Ectodermal cell (in vitro differentiated cells): Measurements from ENCODE around the gene GCLC.
"Not testable (repeated sequence)": the region's sequence is repeated elsewhere in the genome, so short reads cannot be mapped to it uniquely, and the experiment has no call there.

ENCODE experiments used
- H3K27ac ChIP-seq: 2 replicates; pipeline ENCODE4 v1.7.0; 2013; ENCODE audit warnings: mild to moderate bottlenecking, low read depth, low read length; ENCODE audit not compliant: insufficient read depth, poor library complexity, severe bottlenecking
- H3K27me3 ChIP-seq: 2 replicates; pipeline ENCODE4 v1.7.0; 2013; ENCODE audit warnings: mild to moderate bottlenecking, low read length; ENCODE audit not compliant: insufficient read depth, control insufficient read depth, poor library complexity, severe bottlenecking
- H3K36me3 ChIP-seq: one replicate; pipeline ENCODE4 v1.7.0; 2013; ENCODE audit warnings: low read length; ENCODE audit not compliant: control insufficient read depth, insufficient read depth
- H3K4me1 ChIP-seq: one replicate; pipeline ENCODE4 v1.7.0; 2013; ENCODE audit warnings: low read length; ENCODE audit not compliant: control insufficient read depth, insufficient read depth
- H3K4me3 ChIP-seq: 2 replicates; pipeline ENCODE4 v1.7.0; 2013; ENCODE audit warnings: low read depth, low read length, control low read depth; ENCODE audit not compliant: insufficient read depth
- H3K9me3 ChIP-seq: 2 replicates; pipeline ENCODE4 v1.7.0; 2013; ENCODE audit warnings: mild to moderate bottlenecking, low read length, moderate library complexity; ENCODE audit not compliant: control insufficient read depth
- WGBS, 2 experiments: methylation state at CpG; one replicate each; pipeline ENCODE4 v1.1.7; 2013; ENCODE audit warnings: missing lambda C conversion rate in 2 of 2; 5-methylcytosine and 5-hydroxymethylcytosine counted together

GCLC gene

GRCh38 chr6:53480774-53481173 lies 64.1 kb downstream of the GCLC start:
- not testable (repeated sequence) for H3K27me3 ChIP-seq, H3K36me3 ChIP-seq, H3K27ac ChIP-seq, H3K9me3 ChIP-seq, H3K4me3 ChIP-seq, H3K4me1 ChIP-seq
- 90 to 91% methylated on average over 3 of the region's 4 CpGs for WGBS, 2 experiments

- H3K27me3 ChIP-seq: no peaks in the 10 kb centered on the region
- no peaks in the 10 kb centered on the region for H3K36me3 ChIP-seq
- H3K27ac ChIP-seq: no peak overlapping the region
- no peak overlapping the region for H3K4me3 ChIP-seq
- WGBS, 2 experiments: 85 to 90% methylated on average over 1 of the region's 1 CpG
- H3K4me1 ChIP-seq: no peaks in the 10 kb centered on the region
- H3K9me3 ChIP-seq: no peaks in the 10 kb centered on the region
These were observed 65.0 kb downstream of the GCLC start for GRCh38 chr6:53479871-53480270.

GRCh38 chr6:53476964-53477363 lies 67.9 kb downstream of the GCLC start:
- Histone ChIP-seq H3K27ac (no peak overlapping the region), H3K4me3 (no peak overlapping the region), H3K4me1 (no peaks in the 10 kb centered on the region), H3K27me3 (no peaks in the 10 kb centered on the region), H3K36me3 (no peaks in the 10 kb centered on the region), H3K9me3 (no peaks in the 10 kb centered on the region)
- WGBS, 2 experiments: 92% methylated on average over 1 of the region's 1 CpG; no CpG with 5 or more reads in 1 of the 2 experiments

GRCh38 chr6:53474010-53474409 lies 70.9 kb downstream of the GCLC start:
- Histone ChIP-seq H3K4me1 (no peaks in the 10 kb centered on the region), H3K9me3 (no peaks in the 10 kb centered on the region), H3K27me3 (no peaks in the 10 kb centered on the region), H3K4me3 (no peak overlapping the region), H3K36me3 (no peaks in the 10 kb centered on the region), H3K27ac (no peak overlapping the region)
- WGBS, 2 experiments: 97% methylated on average over 2 of the region's 2 CpGs

GRCh38 chr6:53469163-53469562 lies 75.7 kb downstream of the GCLC start:
- WGBS, 2 experiments: 100% methylated on average over 1 of the region's 1 CpG
- Histone ChIP-seq H3K27ac (no peak overlapping the region), H3K4me1 (no peaks in the 10 kb centered on the region), H3K27me3 (no peaks in the 10 kb centered on the region), H3K9me3 (no peaks in the 10 kb centered on the region), H3K36me3 (no peaks in the 10 kb centered on the region), H3K4me3 (no peak overlapping the region)

- Histone ChIP-seq H3K9me3 (no peaks in the 10 kb centered on the region), H3K27ac (no peak overlapping the region), H3K36me3 (no peaks in the 10 kb centered on the region), H3K27me3 (no peaks in the 10 kb centered on the region), H3K4me1 (no peaks in the 10 kb centered on the region), H3K4me3 (no peak overlapping the region)
- 75 to 88% methylated on average over 1 of the region's 1 CpG for WGBS, 2 experiments
These were observed 78.6 kb downstream of the GCLC start for GRCh38 chr6:53466257-53466656.

GRCh38 chr6:53465732-53466131 lies 79.2 kb downstream of the GCLC start:
- WGBS, 2 experiments: 90 to 93% methylated on average over 5 of the region's 5 CpGs
- H3K4me3 ChIP-seq: no peak overlapping the region
- no peaks in the 10 kb centered on the region for H3K36me3 ChIP-seq
- no peaks in the 10 kb centered on the region for H3K27me3 ChIP-seq
- H3K4me1 ChIP-seq: no peaks in the 10 kb centered on the region
- H3K9me3 ChIP-seq: no peaks in the 10 kb centered on the region
- no peak overlapping the region for H3K27ac ChIP-seq

- Histone ChIP-seq H3K27me3 (no peaks in the 10 kb centered on the region), H3K4me3 (no peak overlapping the region), H3K4me1 (no peaks in the 10 kb centered on the region), H3K27ac (no peak overlapping the region), H3K36me3 (no peaks in the 10 kb centered on the region), H3K9me3 (no peaks in the 10 kb centered on the region)
- 94 to 96% methylated on average over 7 of the region's 7 CpGs for WGBS, 2 experiments
These were observed 79.9 kb downstream of the GCLC start for GRCh38 chr6:53464927-53465460.

- H3K27me3 ChIP-seq: no peaks in the 10 kb centered on the region
- no peaks in the 10 kb centered on the region for H3K9me3 ChIP-seq
- no peak overlapping the region for H3K4me3 ChIP-seq
- H3K36me3 ChIP-seq: no peaks in the 10 kb centered on the region
- no peaks in the 10 kb centered on the region for H3K4me1 ChIP-seq
- 95 to 98% methylated on average over 5 of the region's 5 CpGs for WGBS, 2 experiments
- no peak overlapping the region for H3K27ac ChIP-seq
These were observed 80.4 kb downstream of the GCLC start for GRCh38 chr6:53464483-53464882.

- no peaks in the 10 kb centered on the region for H3K27me3 ChIP-seq
- H3K27ac ChIP-seq: no peak overlapping the region
- no peaks in the 10 kb centered on the region for H3K9me3 ChIP-seq
- H3K4me1 ChIP-seq: no peaks in the 10 kb centered on the region
- H3K4me3 ChIP-seq: no peak overlapping the region
- no peaks in the 10 kb centered on the region for H3K36me3 ChIP-seq
- WGBS, 2 experiments: 45 to 47% methylated on average over 4 to 5 of the region's 5 CpGs
These were observed 83.2 kb downstream of the GCLC start for GRCh38 chr6:53461696-53462095.
